Endothelial cell of umbilical vein (primary cell): Measurements from ENCODE around the gene DEPDC1. TPM values are rescaled to one million over a fixed set of nuclear protein-coding genes. Genes with fewer than 3 reads are reported as not detected.

Experiments used
- BruUV-seq: library from RNA; stranded (reverse); fragments of 400-500 nt; replicated peaks from 2 replicates; lab custom pipeline; 2021; lab: Mats Ljungman, UMichigan
- CTCF ChIA-PET: fragments of 300-600, 350-600 bp; sonication (Branson Sonifier 250); formaldehyde crosslinking; loops from one replicate; lab custom pipeline; 2021; ENCODE audit warnings: antibody characterized with exemption, inconsistent platforms; lab: Charles Lee
- POLR2A ChIA-PET: fragments of 300-600, 350-600 bp; sonication (Branson Sonifier 250); formaldehyde crosslinking; loops from one replicate; lab custom pipeline; 2021; ENCODE audit warnings: antibody characterized with exemption, inconsistent platforms; lab: Charles Lee
- DNase-seq: peaks from one replicate; pipeline ENCODE4 v3.0.0-alpha.2; 2011; ENCODE audit warnings: low read depth, low spot score
- FAIRE-seq: peaks from 2 replicates; lab custom pipeline; 2011; peaks lifted over from hg19 to GRCh38; lab: Jason Lieb, UNC
- H2AFZ ChIP-seq: 2 replicates; pipeline ENCODE4 v1.6.0; 2012; ENCODE audit warnings: low read depth, low read length, control low read depth, inconsistent platforms
- H3K27ac ChIP-seq: 2 replicates; pipeline ENCODE4 v1.5.1; 2011; ENCODE audit warnings: low read depth, mild to moderate bottlenecking, control low read depth, low read length, moderate library complexity; ENCODE audit not compliant: insufficient read depth
- H3K27me3 ChIP-seq, 2 experiments: 2 replicates each; pipeline versions ENCODE4 v1.6.0 to v1.6.1; 2011; ENCODE audit warnings: low read length in 2 of 2, mixed read lengths in 1 of 2; ENCODE audit not compliant: control insufficient read depth in 2 of 2, insufficient read depth in 2 of 2
- H3K36me3 ChIP-seq, 2 experiments: 2 replicates in 1 of 2; 3 replicates in 1 of 2; pipeline ENCODE4 v1.5.1; 2011; ENCODE audit warnings: low read length in 2 of 2, mild to moderate bottlenecking in 1 of 2, moderate library complexity in 1 of 2; ENCODE audit not compliant: control insufficient read depth in 2 of 2, insufficient read depth in 2 of 2; ENCODE audit errors: extremely low read depth in 1 of 2
- H3K4me1 ChIP-seq: 3 replicates; pipeline ENCODE4 v1.5.1; 2011; ENCODE audit warnings: mild to moderate bottlenecking, low read length; ENCODE audit not compliant: control insufficient read depth, insufficient read depth; ENCODE audit errors: extremely low read depth
- H3K4me2 ChIP-seq: 2 replicates; pipeline ENCODE4 v1.6.1; 2011; ENCODE audit warnings: low read length, control low read depth, mixed read lengths; ENCODE audit not compliant: insufficient read depth
- H3K4me3 ChIP-seq, 3 experiments: fragments of 200-600 bp in 1 of 3; sonication (generic), shearing (Covaris generic) in 1 of 3; replicated peaks in 1 of 3; 2 replicates each; pipeline ENCODE4 v1.5.1; 2011 to 2016; ENCODE audit warnings: control low read depth in 3 of 3, low read length in 3 of 3, mild to moderate bottlenecking in 2 of 3, inconsistent platforms in 1 of 3, low read depth in 1 of 3, moderate library complexity in 1 of 3; ENCODE audit not compliant: insufficient read depth in 1 of 3
- H3K79me2 ChIP-seq: 2 replicates; pipeline ENCODE4 v1.6.0; 2012; ENCODE audit warnings: low read length, inconsistent platforms; ENCODE audit not compliant: control insufficient read depth, insufficient read depth
- H3K9ac ChIP-seq: replicated peaks from 2 replicates; pipeline ENCODE3; 2011; ENCODE audit warnings: low read length, control low read depth; ENCODE audit not compliant: insufficient read depth; ENCODE audit errors: extremely low read depth
- H3K9me1 ChIP-seq: replicated peaks from 3 replicates; pipeline ENCODE4 v1.6.0; 2011; ENCODE audit warnings: mild to moderate bottlenecking, low read length; ENCODE audit not compliant: control insufficient read depth, insufficient read depth; ENCODE audit errors: extremely low read depth
- H3K9me3 ChIP-seq: replicated peaks from 2 replicates; pipeline ENCODE4 v1.5.1; 2012; ENCODE audit warnings: low read length, inconsistent platforms; ENCODE audit not compliant: control insufficient read depth, insufficient read depth
- H4K20me1 ChIP-seq: replicated peaks from 2 replicates; pipeline ENCODE3; 2011; ENCODE audit warnings: mild to moderate bottlenecking, low read length; ENCODE audit not compliant: control insufficient read depth, insufficient read depth; ENCODE audit errors: extremely low read depth
- EZH2 ChIP-seq: IDR thresholded peaks from 2 replicates; pipeline ENCODE4 v1.6.1; 2012; ENCODE audit warnings: borderline replicate concordance, low read depth, mild to moderate bottlenecking, moderate library complexity, low read length, inconsistent platforms; ENCODE audit not compliant: severe bottlenecking
- FOS ChIP-seq: IDR thresholded peaks from 2 replicates; pipeline ENCODE4 v1.6.1; 2011; ENCODE audit warnings: mild to moderate bottlenecking, low read length, moderate library complexity, borderline replicate concordance; ENCODE audit not compliant: insufficient read depth
- GATA2 ChIP-seq: IDR thresholded peaks from 2 replicates; pipeline ENCODE4 v1.7.0; 2011; ENCODE audit warnings: low read depth, mild to moderate bottlenecking, moderate library complexity, mixed read lengths, low read length; ENCODE audit not compliant: insufficient read length, insufficient read depth
- JUN ChIP-seq: IDR thresholded peaks from 2 replicates; pipeline ENCODE4 v1.6.1; 2011; ENCODE audit warnings: borderline replicate concordance, low read depth; ENCODE audit not compliant: insufficient read length, insufficient read depth
- MYC ChIP-seq: IDR thresholded peaks from one replicate; pipeline ENCODE4 v1.6.1; 2011; ENCODE audit warnings: mild to moderate bottlenecking, low read depth, low read length
- POLR2A ChIP-seq: IDR thresholded peaks from 2 replicates; pipeline ENCODE4 v1.6.1; 2012; ENCODE audit warnings: low read depth, mild to moderate bottlenecking, control low read depth, low read length
- POLR2AphosphoS5 ChIP-seq: IDR thresholded peaks from 2 replicates; pipeline ENCODE4 v1.6.1; 2012; ENCODE audit warnings: low read depth, mild to moderate bottlenecking, control low read depth, low read length, moderate library complexity; ENCODE audit not compliant: insufficient read depth
- dilution Hi-C: fragments of 300-500 bp; cut with MboI; formaldehyde crosslinking; loops from one replicate; pipeline ENCODE4 v1.15.0; 2019; ENCODE audit warnings: low sequenced_read_pairs; ENCODE audit not compliant: extremely low pct_ligation_motif_present
- intact Hi-C: fragments of 100-400 bp; cut with micrococcal nuclease; formaldehyde crosslinking; loops from one replicate; pipeline ENCODE4 v1.10.0; 2022
- polyA plus RNA-seq, 4 experiments: library from polyadenylated mRNA; depleted of rRNA in 3 of 4; stranded (reverse) in 3 of 4; unstranded in 1 of 4; fragments of >200 nt; gene quantifications; 2 replicates each; pipeline versions ENCODE4 v1.2.1 to v1.2.3, GENCODE V29; 2011 to 2012; ENCODE audit warnings: missing spikeins in 1 of 4
- total RNA-seq: library from RNA; stranded (reverse); gene quantifications from 2 replicates; pipeline ENCODE4 v1.2.3, GENCODE V29; 2021
- TF ChIP-seq, protein P1 (sequence below): IDR thresholded peaks from 2 replicates; pipeline ENCODE4 v1.6.1; 2011; ENCODE audit not compliant: insufficient read depth, insufficient read length
- TF ChIP-seq, protein P2 (sequence below), 2 donors: IDR thresholded peaks; 1 replicate in 1 of 2; 2 replicates in 1 of 2; pipeline ENCODE4 v1.5.1; 2011; ENCODE audit warnings: low read length in 2 of 2, mild to moderate bottlenecking in 2 of 2, moderate library complexity in 2 of 2, control low read depth in 1 of 2, inconsistent platforms in 1 of 2, low read depth in 1 of 2; ENCODE audit not compliant: insufficient read depth in 1 of 2; ENCODE audit errors: extremely low read depth in 1 of 2

The DEPDC1 gene
- total and polyA plus RNA-seq, 2 donors (not counting 3 experiments of a cell fraction or from before 2014, with no cell fraction given), result 5.5 to 30.4 TPM

DNA sequence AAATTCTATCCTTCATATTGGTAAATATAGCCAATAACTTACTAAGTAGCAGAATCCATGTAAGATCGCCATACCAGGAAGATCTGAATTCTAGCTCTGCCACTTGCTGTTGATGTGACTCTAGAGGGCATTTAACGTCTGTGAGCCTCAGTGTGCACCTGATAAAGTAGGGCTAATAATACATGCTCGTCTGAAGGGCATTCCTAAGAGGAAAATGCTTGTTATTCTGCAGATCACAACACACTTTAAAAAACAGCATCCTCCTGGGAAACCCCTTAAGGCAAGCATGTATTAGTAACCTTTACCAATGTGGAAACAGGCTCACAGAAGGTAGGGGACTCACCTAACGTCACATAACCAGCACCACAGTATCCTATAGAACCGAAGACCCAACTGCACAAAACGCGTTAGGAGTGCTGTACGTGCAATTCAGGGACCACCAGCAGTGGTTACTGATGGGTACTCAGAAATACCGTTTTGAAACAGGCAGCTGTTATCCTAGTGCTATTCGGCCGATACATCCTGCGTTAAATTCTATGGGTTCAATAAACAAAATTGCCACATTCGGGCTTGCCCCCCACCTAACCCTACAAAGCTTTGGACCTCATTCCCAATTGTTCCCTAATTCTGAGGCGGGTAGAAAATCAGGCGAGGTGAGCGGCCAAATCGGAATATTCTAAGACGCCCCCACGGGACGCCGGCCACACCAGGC lies 758 bp downstream of the DEPDC1 start:
- no TSS peak for BruUV-seq
- POLR2A ChIA-PET, result no interaction called here
- H3K4me3 ChIP-seq, result peak overlapping the region; percentile 60 to 100 (median 99)
- H3K4me1 ChIP-seq, result peaks cover 22% of the 10 kb centered on the region
- peak overlapping the region; percentile 99 for H3K4me2 ChIP-seq
- H4K20me1 ChIP-seq, result no peaks in the 10 kb centered on the region
- H3K79me2 ChIP-seq, result peaks cover 38% of the 10 kb centered on the region
- H3K9me3 ChIP-seq, result no peaks in the 10 kb centered on the region
- dilution Hi-C loops, result no loop called here
- H3K27me3 ChIP-seq, result no peaks in the 10 kb centered on the region
- FAIRE-seq (no peak), DNase-seq (peak; percentile 37)
- peak overlapping the region; percentile 97 for H3K9ac ChIP-seq
- TF ChIP-seq JUN (no peak), EZH2 (no peak), MYC (no peak), POLR2AphosphoS5 (no peak), FOS (no peak), GATA2 (no peak), POLR2A (no peak)
- TF ChIP-seq, protein P1, sequence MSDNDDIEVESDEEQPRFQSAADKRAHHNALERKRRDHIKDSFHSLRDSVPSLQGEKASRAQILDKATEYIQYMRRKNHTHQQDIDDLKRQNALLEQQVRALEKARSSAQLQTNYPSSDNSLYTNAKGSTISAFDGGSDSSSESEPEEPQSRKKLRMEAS, result no peak
- TF ChIP-seq, protein P2, sequence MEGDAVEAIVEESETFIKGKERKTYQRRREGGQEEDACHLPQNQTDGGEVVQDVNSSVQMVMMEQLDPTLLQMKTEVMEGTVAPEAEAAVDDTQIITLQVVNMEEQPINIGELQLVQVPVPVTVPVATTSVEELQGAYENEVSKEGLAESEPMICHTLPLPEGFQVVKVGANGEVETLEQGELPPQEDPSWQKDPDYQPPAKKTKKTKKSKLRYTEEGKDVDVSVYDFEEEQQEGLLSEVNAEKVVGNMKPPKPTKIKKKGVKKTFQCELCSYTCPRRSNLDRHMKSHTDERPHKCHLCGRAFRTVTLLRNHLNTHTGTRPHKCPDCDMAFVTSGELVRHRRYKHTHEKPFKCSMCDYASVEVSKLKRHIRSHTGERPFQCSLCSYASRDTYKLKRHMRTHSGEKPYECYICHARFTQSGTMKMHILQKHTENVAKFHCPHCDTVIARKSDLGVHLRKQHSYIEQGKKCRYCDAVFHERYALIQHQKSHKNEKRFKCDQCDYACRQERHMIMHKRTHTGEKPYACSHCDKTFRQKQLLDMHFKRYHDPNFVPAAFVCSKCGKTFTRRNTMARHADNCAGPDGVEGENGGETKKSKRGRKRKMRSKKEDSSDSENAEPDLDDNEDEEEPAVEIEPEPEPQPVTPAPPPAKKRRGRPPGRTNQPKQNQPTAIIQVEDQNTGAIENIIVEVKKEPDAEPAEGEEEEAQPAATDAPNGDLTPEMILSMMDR (IDR thresholded peaks at IDR 0.05; ENCODE audit: extremely low read depth in 1 of 2, insufficient read depth in 1 of 2, low read depth in 1 of 2, low read length in 2 of 2), result no peak
- H2AFZ ChIP-seq, result peak overlapping the region; percentile 100
- intact Hi-C loops, result loop anchor here (2.0 to 10.0 kb wide), 5 partner anchors 19 to 1859 kb away; partner anchors contain the start of genes ANKRD13C and LRRC7
- peaks cover 0 to 5% of the 10 kb centered on the region in 2 experiments for H3K36me3 ChIP-seq
- peak overlapping the region; percentile 87 for H3K27ac ChIP-seq
- H3K9me1 ChIP-seq, result no peaks in the 10 kb centered on the region
- CTCF ChIA-PET, result interaction anchor here (0.8 to 2.8 kb wide), 4 partner anchors 8 to 43 kb away, joined by 3 to 10 read pairs (median 6); no protein-coding TSS in a partner anchor
